Left colon (tissue), 2 donors: ENCODE measurements around the gene UPK2. TPM values are rescaled to one million over a fixed set of nuclear protein-coding genes. Genes with fewer than 3 reads are reported as not detected.
"Not testable (repeated sequence)": the region's sequence is repeated elsewhere in the genome, so short reads cannot be mapped to it uniquely, and the experiment has no call there.

Experiments
- ATAC-seq: fragments of 200-7000 bp; cut with Tn5 transposase; one replicate; pipeline ENCODE4 v1.9.1; 2020; ENCODE audit warnings: mild to moderate bottlenecking, moderate library complexity
- DNase-seq, 2 donors: peaks; one replicate each; pipeline ENCODE4 v3.0.0-alpha.2; 2020
- intact Hi-C, 2 donors: fragments of 100-400 bp; cut with DNase I in 1 of 2; cut with micrococcal nuclease in 1 of 2; formaldehyde crosslinking; loops; one replicate each; pipeline versions ENCODE4 v1.11.2 to v1.14.0; 2022; cut with DNase I, micrococcal nuclease
- total RNA-seq, 2 donors: library from RNA; stranded (reverse); fragmentation: NEBNext Ultra II Directional; extraction: Animal tissue kit (Norgen Biotek cat#: 25700); gene quantifications; one replicate each; pipeline ENCODE4 v1.2.1, GENCODE V29; 2021
- donor health status: DM: no; HTN: no; CAD: no.
- donor health status: DM: yes; HTN: yes; CAD: no.

UPK2 gene
- total RNA-seq, 2 donors from 2014 or later = not detected

DNA sequence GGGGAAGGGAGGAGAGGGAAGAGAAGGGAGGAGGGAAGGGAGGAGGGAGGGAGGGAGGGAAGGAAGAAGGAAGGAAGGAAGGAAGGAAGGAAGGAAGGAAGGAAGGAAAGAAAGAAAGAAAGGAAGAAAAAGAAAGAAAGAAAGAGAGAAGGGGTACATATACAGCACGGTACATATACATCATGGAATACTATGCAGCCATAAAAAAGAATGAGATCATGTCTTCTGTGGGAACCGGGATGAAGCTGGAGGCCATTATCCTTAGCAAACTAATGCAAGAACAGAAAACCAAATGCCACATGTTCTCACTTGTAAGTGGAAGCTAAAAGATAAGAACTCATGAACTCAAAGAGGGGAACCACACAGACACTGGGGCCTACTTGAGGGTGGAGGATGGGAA, 13.4 kb downstream of the UPK2 start:
- intact Hi-C loops, DNase-seq, ATAC-seq: not testable (repeated sequence)

DNA sequence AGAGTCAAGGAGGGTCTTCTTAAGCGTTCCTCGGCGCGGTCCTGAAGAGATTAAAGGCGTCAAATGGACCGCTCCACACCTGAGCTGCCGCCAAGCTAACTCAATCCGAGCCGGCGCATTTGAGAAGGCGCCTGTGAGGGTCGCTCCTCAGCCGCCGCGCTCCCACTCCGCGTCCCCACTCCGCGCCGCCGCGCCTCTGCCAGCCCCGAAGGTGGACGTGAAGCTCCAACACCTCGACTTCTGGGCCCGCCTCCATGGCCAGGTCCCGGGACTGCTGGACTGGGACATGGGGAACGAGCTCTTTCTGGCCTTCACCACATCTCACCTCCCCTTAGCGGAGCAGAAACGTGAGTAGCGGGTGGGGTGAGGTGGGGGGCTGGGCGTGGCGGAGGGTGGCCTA, 15.5 kb downstream of the UPK2 start, which contains the start of gene FOXR1:
TSS of gene FOXR1 (plus strand) at position 116 of the 400 bp plus-strand sequence. CDS start at position 287, 171 bp downstream.
- DNase-seq (no peak), ATAC-seq (no peak)
- intact Hi-C loops = no loop called here

DNA sequence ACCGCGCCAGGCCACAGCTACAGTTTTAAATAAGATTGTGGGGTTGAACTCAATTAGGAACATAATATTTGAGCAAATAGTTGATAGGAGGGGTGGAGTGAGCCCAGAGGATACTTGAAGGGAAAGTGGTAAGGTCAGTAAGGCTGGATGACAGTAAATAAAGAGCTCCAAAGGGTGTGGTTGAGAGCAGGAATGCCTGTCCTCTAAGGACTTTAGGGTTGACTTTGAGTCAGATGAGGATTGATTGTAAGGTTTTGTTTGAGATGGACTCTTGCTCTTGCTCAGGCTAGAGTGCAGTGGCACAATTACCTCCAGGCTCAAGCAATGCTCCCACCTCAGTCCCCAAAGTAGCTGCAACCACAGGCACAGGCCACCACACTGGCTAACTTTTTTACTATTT, 17.9 kb downstream of the UPK2 start:
- DNase-seq (no peak), ATAC-seq (peak; percentile 31)
- intact Hi-C loops = no loop called here

DNA sequence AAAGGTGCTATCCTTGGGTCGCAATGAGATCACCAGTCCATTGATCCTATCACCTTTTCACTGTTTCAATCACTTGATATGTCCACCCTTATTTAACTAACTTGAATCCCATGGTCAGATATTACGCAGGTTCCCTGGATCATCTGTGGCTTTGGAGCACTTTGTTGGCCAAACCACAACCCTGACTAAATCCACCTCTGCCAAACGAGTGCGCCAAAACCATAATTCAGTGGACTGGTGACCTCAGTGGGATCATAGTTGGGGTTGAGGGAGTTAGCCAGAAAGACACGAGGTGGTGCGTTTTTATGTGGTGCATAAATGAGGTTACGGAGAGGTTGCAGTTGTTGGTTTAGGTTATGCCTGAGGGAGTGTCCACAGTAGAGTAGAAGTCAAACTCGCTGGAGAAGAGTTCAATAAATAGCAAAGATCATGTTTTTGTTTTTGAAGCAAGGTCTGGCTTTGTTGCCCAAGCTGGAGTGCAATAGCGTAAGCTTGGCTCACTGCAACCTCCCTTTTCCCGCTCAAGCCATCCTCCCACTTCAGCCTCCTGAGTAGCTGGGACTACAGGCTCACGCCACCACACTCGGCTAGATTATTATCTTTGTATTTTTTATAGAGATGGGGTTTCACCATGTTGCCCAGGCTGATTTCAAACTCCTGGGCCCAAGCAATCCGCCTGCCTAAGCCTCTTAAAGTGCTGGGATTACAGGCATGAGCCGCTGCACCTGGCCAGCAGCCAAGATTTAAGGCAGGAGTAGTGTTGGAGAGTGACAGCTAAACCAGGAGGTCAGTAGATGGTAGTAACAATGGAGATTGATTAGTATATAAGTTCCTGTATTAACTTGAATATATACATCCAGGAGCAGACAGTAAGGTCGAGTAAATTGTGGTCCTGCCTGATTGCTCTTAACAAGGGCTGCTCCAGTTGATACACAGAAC, 19.9 kb downstream of the UPK2 start:
- DNase-seq (no peak), ATAC-seq (no peak)
- intact Hi-C loops = no loop called here

DNA sequence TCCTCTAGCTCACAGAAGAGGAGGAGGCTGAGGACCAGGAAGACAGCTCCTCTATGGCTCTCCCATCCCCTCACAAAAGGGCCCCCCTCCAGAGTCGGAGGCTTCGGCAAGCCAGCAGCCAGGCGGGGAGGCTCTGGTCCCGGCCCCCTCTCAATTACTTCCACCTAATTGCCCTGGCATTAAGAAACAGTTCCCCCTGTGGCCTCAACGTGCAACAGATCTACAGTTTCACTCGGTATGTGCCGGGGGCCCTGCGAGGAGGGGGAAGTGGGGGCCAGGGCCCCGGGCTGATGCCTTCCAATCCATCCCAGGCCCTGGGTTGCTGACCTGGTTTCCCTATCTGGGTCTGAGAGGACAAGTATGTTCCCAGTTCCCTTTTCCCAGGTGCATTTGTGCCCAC, 23.3 kb downstream of the UPK2 start:
- ATAC-seq (no peak), DNase-seq (no peak)
- intact Hi-C loops = no loop called here

DNA sequence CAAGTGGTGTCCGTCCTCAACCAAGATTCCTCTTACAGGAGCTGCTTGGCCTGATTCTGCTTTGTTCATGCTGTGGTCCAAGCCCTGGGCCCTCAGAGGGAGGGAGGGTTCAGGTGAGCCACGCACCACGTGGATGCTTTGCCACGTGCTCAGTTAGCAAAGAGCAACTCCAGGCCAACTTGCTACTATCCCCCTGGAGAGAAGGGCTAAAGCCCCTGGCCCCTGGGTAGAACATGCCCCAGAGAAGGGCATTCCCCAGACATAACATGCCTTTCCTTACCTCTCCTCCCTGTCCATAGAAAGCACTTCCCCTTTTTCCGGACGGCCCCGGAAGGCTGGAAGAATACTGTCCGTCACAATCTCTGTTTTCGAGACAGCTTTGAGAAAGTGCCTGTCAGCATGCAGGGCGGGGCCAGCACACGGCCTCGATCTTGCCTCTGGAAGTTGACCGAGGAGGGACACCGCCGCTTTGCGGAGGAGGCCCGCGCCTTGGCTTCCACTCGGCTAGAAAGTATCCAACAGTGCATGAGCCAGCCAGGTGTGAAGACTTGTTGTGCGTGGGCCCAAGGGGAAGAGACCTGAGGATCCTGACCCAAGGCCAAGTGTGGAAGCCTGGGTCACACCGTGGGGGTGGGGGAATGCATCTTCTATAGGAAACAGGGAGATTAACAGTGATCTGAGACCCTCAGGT, 24.2 kb downstream of the UPK2 start:
- intact Hi-C loops = no loop called here

DNA sequence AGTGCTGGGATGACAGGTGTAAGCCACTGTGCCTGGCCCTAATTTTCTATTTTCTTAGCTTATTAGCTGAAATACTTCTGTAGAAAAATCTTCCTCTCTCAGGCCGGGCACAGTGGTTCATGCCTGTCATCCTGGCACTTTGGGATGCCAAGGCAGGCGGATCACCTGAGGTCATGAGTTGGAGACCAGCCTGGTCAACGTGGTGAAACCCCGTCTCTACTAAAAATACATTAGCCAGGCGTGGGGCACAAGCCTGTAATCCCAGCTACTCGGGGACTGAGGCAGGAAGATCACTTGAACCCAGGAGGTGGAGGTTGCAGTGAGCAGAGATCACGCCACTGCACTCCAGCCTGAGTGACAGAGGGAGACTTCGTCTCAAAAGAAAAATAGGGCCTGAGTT, 28.2 kb downstream of the UPK2 start:
- ATAC-seq, intact Hi-C loops, DNase-seq: not testable (repeated sequence)

More for the DNA sequence above, 24.2 kb downstream of the UPK2 start:
- ATAC-seq (peak; percentile 67), DNase-seq (peak in 1 of 2 donors; percentile 34)

DNA sequence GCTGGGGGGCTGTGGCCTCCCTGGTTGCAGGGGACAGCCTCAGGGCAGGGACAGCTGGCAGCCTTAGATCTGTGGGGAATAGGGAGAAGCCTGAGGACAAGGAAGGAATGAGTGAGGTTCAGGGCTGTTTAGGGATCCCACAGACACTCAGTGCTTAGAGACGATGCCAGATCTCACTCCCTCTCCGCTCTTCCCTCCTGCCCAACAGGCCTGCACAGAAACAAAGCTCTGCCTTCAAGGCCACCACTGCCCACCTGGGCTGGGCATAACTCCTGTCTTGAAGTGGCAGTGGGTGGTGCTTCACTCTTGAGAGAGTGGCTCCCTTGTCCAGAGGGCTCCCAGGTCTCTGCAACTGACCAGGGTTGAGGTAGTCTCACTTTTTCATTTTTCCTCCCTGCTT, 28.7 kb downstream of the UPK2 start:
- ATAC-seq (no peak), DNase-seq (no peak)
- intact Hi-C loops = no loop called here

DNA sequence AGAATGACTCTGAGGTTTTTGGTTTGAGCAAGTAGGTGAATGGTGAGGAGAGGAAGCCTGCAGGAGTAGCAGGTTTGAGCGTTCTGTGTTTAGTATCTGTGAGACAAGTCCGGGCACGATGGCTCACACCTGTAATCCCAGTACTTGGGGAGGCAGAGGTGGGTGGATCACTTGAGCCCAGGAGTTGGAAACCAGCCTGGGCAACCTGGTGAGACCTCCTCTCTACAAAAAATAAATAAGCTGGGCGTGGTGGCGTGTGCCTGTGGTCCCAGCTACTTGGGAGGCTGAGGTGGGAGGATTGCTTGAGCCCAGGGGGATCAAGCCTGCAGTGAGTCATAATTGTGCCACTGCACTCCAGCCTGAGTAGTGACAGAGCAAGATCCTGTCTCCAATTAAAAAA, 32.2 kb downstream of the UPK2 start:
- no peak for ATAC-seq
- intact Hi-C loops = no loop called here
- no peak for DNase-seq

DNA sequence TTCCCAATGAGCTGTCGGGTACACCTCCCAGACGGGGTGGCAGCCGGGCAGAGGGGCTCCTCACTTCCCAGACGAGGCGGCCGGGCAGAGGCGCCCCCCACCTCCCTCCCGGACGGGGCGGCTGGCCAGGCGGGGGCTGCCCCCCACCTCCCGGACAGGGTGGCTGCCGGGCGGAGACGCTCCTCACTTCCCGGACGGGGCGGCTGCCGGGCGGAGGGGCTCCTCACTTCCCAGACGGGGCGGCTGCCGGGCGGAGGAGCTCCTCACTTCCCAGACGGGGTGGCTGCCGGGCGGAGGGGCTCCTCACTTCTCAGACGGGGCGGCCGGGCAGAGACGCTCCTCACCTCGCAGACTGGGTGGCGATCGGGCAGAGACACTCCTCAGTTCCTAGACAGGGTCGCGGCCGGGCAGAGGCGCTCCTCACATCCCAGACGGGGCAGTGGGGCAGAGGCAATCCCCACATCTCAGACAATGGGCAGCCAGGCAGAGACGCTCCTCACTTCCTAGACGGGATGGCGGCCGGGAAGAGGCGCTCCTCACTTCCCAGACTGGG, 35.5 kb downstream of the UPK2 start:
- ATAC-seq, DNase-seq, intact Hi-C loops: not testable (repeated sequence)

DNA sequence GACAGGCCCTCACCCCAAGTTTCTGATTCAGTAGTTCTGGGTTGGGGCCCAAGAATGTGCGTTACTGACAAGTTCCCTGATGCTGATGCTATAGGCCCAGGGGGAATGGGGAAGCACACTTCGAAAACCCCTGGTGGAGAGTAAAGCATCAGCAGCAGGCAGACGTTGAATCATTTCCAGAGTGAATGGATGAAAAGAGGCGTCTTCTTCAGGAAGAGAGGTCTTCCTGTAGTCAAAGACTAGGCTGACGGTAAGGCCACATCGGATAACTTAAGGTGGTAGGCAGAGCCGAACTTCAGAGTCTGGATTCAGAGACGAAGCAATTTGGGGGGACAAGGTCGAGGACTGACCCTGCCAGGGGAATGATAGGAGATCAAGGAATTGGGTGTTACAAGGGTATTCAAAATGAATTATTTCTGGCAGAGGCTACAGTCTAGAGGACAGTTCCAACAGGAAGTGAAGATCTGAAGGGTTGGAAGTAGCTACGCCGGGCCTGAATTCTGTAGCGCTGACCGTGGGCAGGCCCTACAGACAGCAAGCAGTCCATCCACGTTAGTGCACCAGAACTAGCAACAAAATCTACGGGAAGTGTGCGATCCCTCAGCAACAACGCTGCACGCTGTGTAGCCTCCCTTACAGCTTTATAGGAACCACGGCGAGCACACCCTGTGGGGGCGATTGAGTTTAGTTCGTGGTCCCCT, 41.0 kb downstream of the UPK2 start:
- peak in 1 of 2 donors; percentile 23 for DNase-seq
- peak; percentile 23 for ATAC-seq
- intact Hi-C loops = no loop called here

DNA sequence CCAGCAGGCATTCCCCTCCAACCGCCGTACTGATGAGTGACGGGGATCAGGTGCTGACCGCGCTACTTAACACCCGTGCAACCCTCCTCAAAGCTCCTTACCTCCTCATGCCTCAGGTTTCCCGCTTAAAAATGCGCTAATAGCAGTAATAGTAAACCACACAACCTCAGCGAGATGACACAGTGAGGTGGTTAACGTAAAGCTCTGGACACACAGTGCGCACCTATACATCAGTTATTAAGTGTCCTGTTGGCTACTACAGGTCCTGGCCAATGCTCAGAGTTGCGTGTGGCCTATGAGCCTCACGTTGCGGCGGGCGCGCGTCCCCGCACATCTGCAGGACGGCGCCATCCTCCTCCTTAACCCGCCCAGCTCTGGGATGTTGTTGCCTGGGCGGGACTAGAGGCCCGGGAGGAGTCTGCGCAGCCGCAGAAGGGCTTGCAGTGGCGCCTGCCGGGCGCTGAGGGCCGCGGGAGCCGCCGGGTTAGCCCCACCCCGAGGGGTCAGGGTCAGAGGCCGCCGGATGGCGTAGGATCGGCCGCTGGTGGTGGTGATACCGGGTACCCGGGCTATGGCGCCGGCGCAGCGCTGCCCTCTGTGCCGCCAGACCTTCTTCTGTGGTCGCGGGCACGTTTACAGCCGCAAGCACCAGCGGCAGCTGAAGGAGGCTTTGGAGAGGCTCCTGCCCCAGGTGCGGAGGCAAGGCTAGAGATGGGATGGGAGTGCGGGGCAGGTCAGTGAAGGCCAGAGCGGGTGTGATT, 41.7 kb downstream of the UPK2 start, which contains the start of gene CENATAC:
TSS of gene CENATAC (plus strand) at position 512 of the 761 bp plus-strand sequence. CDS start at position 572, 60 bp downstream.
- peak; percentile 100 for ATAC-seq

DNA sequence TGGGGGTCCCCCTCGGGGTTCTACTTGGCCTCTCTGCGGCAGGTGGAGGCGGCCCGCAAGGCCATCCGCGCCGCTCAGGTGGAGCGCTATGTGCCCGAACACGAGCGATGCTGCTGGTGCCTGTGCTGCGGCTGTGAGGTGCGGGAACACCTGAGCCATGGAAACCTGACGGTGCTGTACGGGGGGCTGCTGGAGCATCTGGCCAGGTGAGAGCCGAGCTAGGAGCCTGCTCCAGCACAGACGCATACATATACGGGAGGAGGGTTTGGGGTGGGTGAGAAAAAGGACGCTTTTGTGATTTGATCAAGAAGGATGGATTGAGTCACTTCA, 42.3 kb downstream of the UPK2 start:
- ATAC-seq (peak; percentile 51), DNase-seq (no peak)
- intact Hi-C loops = no loop called here

More for the DNA sequence above, 41.7 kb downstream of the UPK2 start, which contains the start of gene CENATAC:
- DNase-seq = peak; percentile 95 to 97
- intact Hi-C loops = no loop called here

DNA sequence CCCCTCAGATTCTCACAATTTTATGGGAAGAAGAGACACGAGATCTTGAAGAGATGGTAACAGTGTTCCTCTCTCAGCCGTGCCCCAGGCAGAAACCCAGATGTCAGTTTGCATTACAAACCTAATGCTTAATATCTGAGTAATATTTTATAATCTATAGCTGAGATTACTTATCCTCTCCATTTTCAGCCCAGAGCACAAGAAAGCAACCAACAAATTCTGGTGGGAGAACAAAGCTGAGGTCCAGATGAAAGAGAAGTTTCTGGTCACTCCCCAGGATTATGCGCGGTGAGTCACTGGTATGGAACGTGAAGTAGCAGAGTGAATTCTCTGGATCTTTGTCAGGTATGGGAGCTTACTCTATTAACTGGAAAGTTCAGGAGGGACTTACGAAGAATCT, 42.7 kb downstream of the UPK2 start:
- ATAC-seq (no peak), DNase-seq (no peak)
- intact Hi-C loops = no loop called here

DNA sequence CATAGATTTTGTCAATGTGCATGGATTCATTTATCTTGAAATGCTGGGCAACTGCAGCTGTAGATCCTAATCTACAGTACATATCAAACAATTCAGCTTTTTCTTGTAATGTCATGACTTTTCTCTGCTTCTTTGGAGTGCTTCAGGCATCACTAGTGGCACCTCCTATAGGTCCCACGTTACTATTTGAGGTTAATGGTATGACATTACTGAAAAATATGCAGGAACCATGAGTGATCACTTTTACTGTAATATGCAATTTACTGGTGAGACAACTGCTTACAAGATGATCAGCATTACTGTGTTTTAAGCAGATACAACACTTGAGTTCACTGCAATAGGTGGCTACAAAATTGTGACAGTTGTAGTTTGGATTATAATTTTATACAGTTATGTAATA, 44.8 kb downstream of the UPK2 start:
- intact Hi-C loops = no loop called here
- ATAC-seq = no peak

DNA sequence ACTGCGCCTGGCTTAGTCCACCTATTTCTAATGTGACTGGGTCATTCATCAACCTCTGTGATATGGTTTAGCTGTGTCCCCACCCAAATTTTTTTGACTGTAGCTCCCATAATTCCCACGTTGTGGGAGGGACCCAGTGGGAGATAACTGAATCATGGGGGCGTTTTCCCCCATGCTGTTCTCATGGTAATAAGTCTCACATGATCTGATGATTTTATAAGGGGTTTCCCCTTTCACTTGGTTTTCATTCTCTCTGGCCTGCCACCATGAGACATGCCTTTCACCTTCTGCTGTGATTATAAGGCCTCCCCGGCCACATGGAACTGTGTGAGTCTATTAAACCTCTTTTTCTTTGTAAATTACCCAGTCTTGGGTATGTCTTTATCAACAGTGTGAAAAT, 50.6 kb downstream of the UPK2 start:
- no peak for DNase-seq
- intact Hi-C loops = no loop called here
- ATAC-seq = no peak

More for the DNA sequence above, 44.8 kb downstream of the UPK2 start:
- no peak for DNase-seq
